ENCODE results near the gene LAMA4. TPM values are rescaled to one million over a fixed set of nuclear protein-coding genes. Genes with fewer than 3 reads are reported as not detected.

The LAMA4 gene
- total and polyA plus RNA-seq, 2 of the 13 experiments (the other 11 are each of a cell fraction or from before 2014, with no cell fraction given) = not detected

GRCh38 chr6:112253841-112254816 is at the start of gene LAMA4 (continued):
- no peak for TF ChIP-seq NR0B2 (CRISPR knock-in tag; IDR thresholded peaks at IDR 0.05)
- TF ChIP-seq ELF3 (CRISPR knock-in tag; IDR thresholded peaks at IDR 0.05) = no peak
- TF ChIP-seq ATF2 (CRISPR knock-in tag; IDR thresholded peaks at IDR 0.05) = no peak
- no peak for TF ChIP-seq TRIM22 (IDR thresholded peaks at IDR 0.05)
- no peak for TF ChIP-seq PAF1 (CRISPR knock-in tag; IDR thresholded peaks at IDR 0.05)
- TF ChIP-seq GLI4 (CRISPR knock-in tag; IDR thresholded peaks at IDR 0.05; ENCODE audit: borderline replicate concordance) = no peak
- TF ChIP-seq NFYC (CRISPR knock-in tag; IDR thresholded peaks at IDR 0.05) = no peak
- peak; percentile 24; the same call in 1 of the 2 replicates for TF ChIP-seq BORCS8-MEF2B (CRISPR knock-in tag; IDR thresholded peaks at IDR 0.05)
- TF ChIP-seq FOXO4 (CRISPR knock-in tag; conservative IDR thresholded peaks at IDR 0.05) = 0 out of 2 replicates have a peak, but pooled peaks have one; percentile 62
- no peak for TF ChIP-seq ZNF552 (CRISPR knock-in tag; IDR thresholded peaks at IDR 0.05; ENCODE audit: borderline replicate concordance)
- no peak for TF ChIP-seq FOXO1 (CRISPR knock-in tag; IDR thresholded peaks at IDR 0.05)
- TF ChIP-seq GABPB1 (CRISPR knock-in tag; IDR thresholded peaks at IDR 0.05) = peak; percentile 14; the same call in 1 of the 2 replicates
- no peak for TF ChIP-seq MTF2 (CRISPR knock-in tag; IDR thresholded peaks at IDR 0.05; ENCODE audit: borderline replicate concordance)
- TF ChIP-seq SP2 (CRISPR knock-in tag; IDR thresholded peaks at IDR 0.05) = no peak
- TF ChIP-seq SETDB1 (CRISPR knock-in tag; IDR thresholded peaks at IDR 0.05; ENCODE audit: borderline replicate concordance) = no peak
